Measurements from ENCODE around the gene SETD4.
A peak's percentile ranks its signal among the peaks of the same experiment; 100 is the strongest.
"Not testable (repeated sequence)": the region's sequence is repeated elsewhere in the genome, so short reads cannot be mapped to it uniquely, and the experiment has no call there.

The SETD4 gene

GRCh38 chr21:36077758-36078157, 17.4 kb upstream of the SETD4 start:
- no peak for DNase-seq (ENCODE audit: low spot score)

GRCh38 chr21:36076878-36077655, 16.7 kb upstream of the SETD4 start:
- no peak for DNase-seq (ENCODE audit: low spot score)

- DNase-seq (ENCODE audit: low spot score) = no peak
These were observed 15.6 kb upstream of the SETD4 start for GRCh38 chr21:36075953-36076352.

GRCh38 chr21:36075171-36075570, 14.8 kb upstream of the SETD4 start:
- no peak for DNase-seq (ENCODE audit: low spot score)

- DNase-seq (ENCODE audit: low spot score) = not testable (repeated sequence)
These were observed 13.6 kb upstream of the SETD4 start for GRCh38 chr21:36073911-36074310.

GRCh38 chr21:36073181-36073580, 12.9 kb upstream of the SETD4 start:
- no peak for DNase-seq (ENCODE audit: low spot score)

- DNase-seq (ENCODE audit: low spot score) = no peak
These were observed 12.3 kb upstream of the SETD4 start for GRCh38 chr21:36072453-36073162.

- DNase-seq (ENCODE audit: low spot score) = no peak
These were observed 10.7 kb upstream of the SETD4 start for GRCh38 chr21:36070999-36071398.

- peak; percentile 96 for DNase-seq (ENCODE audit: low spot score)
These were observed 9.6 kb upstream of the SETD4 start, which contains the start of gene CBR1 for GRCh38 chr21:36069713-36070583. Gene CBR1 (plus strand): TSS chr21:36070024. CDS start chr21:36070116, 92 bp downstream.

- no peak for DNase-seq (ENCODE audit: low spot score)
These were observed 8.5 kb upstream of the SETD4 start for GRCh38 chr21:36068748-36069398.

- peak; percentile 59 for DNase-seq (ENCODE audit: low spot score)
These were observed 5.2 kb upstream of the SETD4 start for GRCh38 chr21:36065497-36066036.

- DNase-seq (ENCODE audit: low spot score) = no peak
These were observed 3.7 kb upstream of the SETD4 start for GRCh38 chr21:36064085-36064460.

- DNase-seq (ENCODE audit: low spot score) = no peak
These were observed 3.2 kb upstream of the SETD4 start for GRCh38 chr21:36063375-36064084.

GRCh38 chr21:36061445-36061844, 1.1 kb upstream of the SETD4 start:
- no peak for DNase-seq (ENCODE audit: low spot score)

GRCh38 chr21:36059823-36060158, 535 bp downstream of the SETD4 start:
- peak; percentile 69 for DNase-seq (ENCODE audit: low spot score)

GRCh38 chr21:36055551-36055950, 4.8 kb downstream of the SETD4 start:
- DNase-seq (ENCODE audit: low spot score) = no peak

- no peak for DNase-seq (ENCODE audit: low spot score)
These were observed 6.6 kb downstream of the SETD4 start for GRCh38 chr21:36053715-36054062.

GRCh38 chr21:36052860-36053714, 7.2 kb downstream of the SETD4 start:
- DNase-seq (ENCODE audit: low spot score) = no peak

GRCh38 chr21:36048357-36048756, 12.0 kb downstream of the SETD4 start:
- no peak for DNase-seq (ENCODE audit: low spot score)

GRCh38 chr21:36047139-36047538, 13.2 kb downstream of the SETD4 start:
- no peak for DNase-seq (ENCODE audit: low spot score)

Measured in AG20443 (cell line).